Fibroblast of lung (primary cell): ENCODE measurements around the gene DUSP19. TPM values are rescaled to one million over a fixed set of nuclear protein-coding genes. Genes with fewer than 3 reads are reported as not detected.

Experiments used
- DNase-seq, 2 donors: peaks; one replicate each; pipeline versions ENCODE4 v3.0.0 to v3.0.0-alpha.2; 2010; ENCODE audit warnings: low read depth in 2 of 2
- H2AFZ ChIP-seq: 2 replicates; pipeline ENCODE4 v1.5.1; 2012; ENCODE audit warnings: low read length, control low read depth, inconsistent platforms
- H3K27ac ChIP-seq: 2 replicates; pipeline ENCODE4 v1.5.1; 2011; ENCODE audit warnings: low read length, control low read depth; ENCODE audit not compliant: insufficient read depth
- H3K27me3 ChIP-seq: 2 replicates; pipeline ENCODE4 v1.5.1; 2011; ENCODE audit warnings: mild to moderate bottlenecking, low read length; ENCODE audit not compliant: control insufficient read depth, insufficient read depth
- H3K36me3 ChIP-seq: 2 replicates; pipeline ENCODE4 v1.5.1; 2011; ENCODE audit warnings: low read length; ENCODE audit not compliant: control insufficient read depth, insufficient read depth
- H3K4me1 ChIP-seq: 2 replicates; pipeline ENCODE4 v1.5.1; 2011; ENCODE audit warnings: low read length; ENCODE audit not compliant: control insufficient read depth, insufficient read depth; ENCODE audit errors: extremely low read depth
- H3K4me2 ChIP-seq: 2 replicates; pipeline ENCODE4 v1.5.1; 2011; ENCODE audit warnings: low read length, control low read depth; ENCODE audit not compliant: insufficient read depth; ENCODE audit errors: extremely low read depth
- H3K4me3 ChIP-seq, 4 experiments: fragments of 200-600 bp in 1 of 4; sonication (generic) in 1 of 4; replicated peaks in 1 of 4; 2 replicates each; pipeline ENCODE4 v1.5.1; 2011 to 2016; ENCODE audit warnings: low read length in 4 of 4, low read depth in 3 of 4, mild to moderate bottlenecking in 3 of 4, control low read depth in 2 of 4, inconsistent platforms in 1 of 4, mixed read lengths in 1 of 4; ENCODE audit not compliant: insufficient read depth in 1 of 4; ENCODE audit errors: control extremely low read depth in 1 of 4
- H3K79me2 ChIP-seq: 2 replicates; pipeline ENCODE4 v1.5.1; 2012; ENCODE audit warnings: mild to moderate bottlenecking, low read length, inconsistent platforms; ENCODE audit not compliant: control insufficient read depth, insufficient read depth
- H3K9ac ChIP-seq: 2 replicates; pipeline ENCODE4 v1.5.1; 2011; ENCODE audit warnings: mild to moderate bottlenecking, low read length, control low read depth; ENCODE audit not compliant: insufficient read depth
- H3K9me3 ChIP-seq: 2 replicates; pipeline ENCODE4 v1.5.1; 2012; ENCODE audit warnings: low read depth, low read length; ENCODE audit not compliant: control insufficient read depth, insufficient read depth
- H4K20me1 ChIP-seq: 2 replicates; pipeline ENCODE4 v1.5.1; 2011; ENCODE audit warnings: low read length; ENCODE audit not compliant: control insufficient read depth, insufficient read depth; ENCODE audit errors: extremely low read depth
- CTCF ChIP-seq, 2 donors: IDR thresholded peaks in 1 of 2; conservative IDR thresholded peaks in 1 of 2; 1 replicate in 1 of 2; 2 replicates in 1 of 2; pipeline ENCODE4 v1.5.1; 2011 to 2012; ENCODE audit warnings: low read length in 2 of 2, control low read depth in 1 of 2, inconsistent platforms in 1 of 2, low read depth in 1 of 2, mild to moderate bottlenecking in 1 of 2
- EZH2 ChIP-seq: IDR thresholded peaks from 2 replicates; pipeline ENCODE4 v1.5.1; 2012; ENCODE audit warnings: low read length, control low read depth, mild to moderate bottlenecking; ENCODE audit errors: missing control alignments
- polyA plus RNA-seq, 2 donors: library from polyadenylated mRNA; depleted of rRNA in 1 of 2; stranded (reverse) in 1 of 2; unstranded in 1 of 2; fragments of >200 nt; gene quantifications; 2 replicates each; pipeline ENCODE4 v1.2.1, GENCODE V29; 2011 to 2012; ENCODE audit warnings: missing spikeins in 1 of 2
- total RNA-seq: library from RNA; depleted of rRNA; stranded (reverse); fragments of >200 nt; gene quantifications from 2 replicates; pipeline ENCODE4 v1.2.1, GENCODE V29; 2014

DUSP19 gene
- total and polyA plus RNA-seq, 2 donors (not counting 1 experiment from before 2014, with no cell fraction given), result 2.6 to 7.4 TPM

- H3K4me1 ChIP-seq, result no peaks in the 10 kb centered on the region
- no peaks in the 10 kb centered on the region for H3K9me3 ChIP-seq
- H2AFZ ChIP-seq, result no peak overlapping the region
- no peaks in the 10 kb centered on the region for H3K79me2 ChIP-seq
- H3K4me2 ChIP-seq, result no peak overlapping the region
- H4K20me1 ChIP-seq, result no peaks in the 10 kb centered on the region
- no peak overlapping the region for H3K9ac ChIP-seq
- H3K36me3 ChIP-seq, result no peaks in the 10 kb centered on the region
- H3K27ac ChIP-seq, result no peak overlapping the region
- peak in 1 of 2 donors; percentile 9 for DNase-seq
- no peak overlapping the region for H3K4me3 ChIP-seq
- TF ChIP-seq EZH2 (no peak), CTCF (conservative IDR thresholded peaks at IDR 0.05 in 1 of 2, IDR thresholded peaks at IDR 0.05 in 1 of 2; ENCODE audit: low read depth in 1 of 2, low read length in 2 of 2) (no peak)
- no peaks in the 10 kb centered on the region for H3K27me3 ChIP-seq
Observed at GRCh38 chr2:183112577-183112976, 34.0 kb downstream of the DUSP19 start.

- Histone ChIP-seq H3K4me2 (no peak overlapping the region), H3K27ac (no peak overlapping the region), H4K20me1 (no peaks in the 10 kb centered on the region), H3K4me1 (no peaks in the 10 kb centered on the region), H3K9me3 (no peaks in the 10 kb centered on the region), H2AFZ (no peak overlapping the region), H3K9ac (no peak overlapping the region), H3K79me2 (no peaks in the 10 kb centered on the region), H3K27me3 (no peaks in the 10 kb centered on the region), H3K4me3 (no peak overlapping the region), H3K36me3 (no peaks in the 10 kb centered on the region)
- DNase-seq, result no peak
- TF ChIP-seq CTCF (conservative IDR thresholded peaks at IDR 0.05 in 1 of 2, IDR thresholded peaks at IDR 0.05 in 1 of 2; ENCODE audit: low read depth in 1 of 2, low read length in 2 of 2), result no peak
- no peak for TF ChIP-seq EZH2
Observed at GRCh38 chr2:183113630-183114029, 35.1 kb downstream of the DUSP19 start.

GRCh38 chr2:183117226-183117625 lies 38.7 kb downstream of the DUSP19 start:
- Histone ChIP-seq H3K27me3 (no peaks in the 10 kb centered on the region), H3K4me1 (no peaks in the 10 kb centered on the region), H3K36me3 (no peaks in the 10 kb centered on the region), H3K9me3 (no peaks in the 10 kb centered on the region), H3K27ac (no peak overlapping the region), H2AFZ (no peak overlapping the region), H3K9ac (no peak overlapping the region), H3K79me2 (no peaks in the 10 kb centered on the region), H3K4me2 (no peak overlapping the region), H3K4me3 (no peak overlapping the region), H4K20me1 (no peaks in the 10 kb centered on the region)
- no peak for DNase-seq
- TF ChIP-seq CTCF (conservative IDR thresholded peaks at IDR 0.05 in 1 of 2, IDR thresholded peaks at IDR 0.05 in 1 of 2; ENCODE audit: low read depth in 1 of 2, low read length in 2 of 2) (no peak), EZH2 (no peak)
